AG09319 (cell line): ENCODE results near the gene LSM7.
A peak's percentile ranks its signal among the peaks of the same experiment; 100 is the strongest.

Source experiments
- DNase-seq: peaks from one replicate; pipeline ENCODE4 v3.0.0-alpha.2; 2010; ENCODE audit warnings: low read depth; ENCODE audit errors: extremely low read depth
- TF ChIP-seq, protein P1 (sequence below): IDR thresholded peaks from 2 replicates; pipeline ENCODE4 v1.5.1; 2011; ENCODE audit warnings: low read depth, mild to moderate bottlenecking, inconsistent platforms, low read length, moderate library complexity

LSM7 gene

GRCh38 chr19:2331601-2332246 is 3.3 kb upstream of the LSM7 start:
- DNase-seq: no peak
- TF ChIP-seq, protein P1, sequence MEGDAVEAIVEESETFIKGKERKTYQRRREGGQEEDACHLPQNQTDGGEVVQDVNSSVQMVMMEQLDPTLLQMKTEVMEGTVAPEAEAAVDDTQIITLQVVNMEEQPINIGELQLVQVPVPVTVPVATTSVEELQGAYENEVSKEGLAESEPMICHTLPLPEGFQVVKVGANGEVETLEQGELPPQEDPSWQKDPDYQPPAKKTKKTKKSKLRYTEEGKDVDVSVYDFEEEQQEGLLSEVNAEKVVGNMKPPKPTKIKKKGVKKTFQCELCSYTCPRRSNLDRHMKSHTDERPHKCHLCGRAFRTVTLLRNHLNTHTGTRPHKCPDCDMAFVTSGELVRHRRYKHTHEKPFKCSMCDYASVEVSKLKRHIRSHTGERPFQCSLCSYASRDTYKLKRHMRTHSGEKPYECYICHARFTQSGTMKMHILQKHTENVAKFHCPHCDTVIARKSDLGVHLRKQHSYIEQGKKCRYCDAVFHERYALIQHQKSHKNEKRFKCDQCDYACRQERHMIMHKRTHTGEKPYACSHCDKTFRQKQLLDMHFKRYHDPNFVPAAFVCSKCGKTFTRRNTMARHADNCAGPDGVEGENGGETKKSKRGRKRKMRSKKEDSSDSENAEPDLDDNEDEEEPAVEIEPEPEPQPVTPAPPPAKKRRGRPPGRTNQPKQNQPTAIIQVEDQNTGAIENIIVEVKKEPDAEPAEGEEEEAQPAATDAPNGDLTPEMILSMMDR: no peak

GRCh38 chr19:2330632-2331284 is 2.4 kb upstream of the LSM7 start:
- no peak for DNase-seq
- TF ChIP-seq, protein P1: no peak

DNA sequence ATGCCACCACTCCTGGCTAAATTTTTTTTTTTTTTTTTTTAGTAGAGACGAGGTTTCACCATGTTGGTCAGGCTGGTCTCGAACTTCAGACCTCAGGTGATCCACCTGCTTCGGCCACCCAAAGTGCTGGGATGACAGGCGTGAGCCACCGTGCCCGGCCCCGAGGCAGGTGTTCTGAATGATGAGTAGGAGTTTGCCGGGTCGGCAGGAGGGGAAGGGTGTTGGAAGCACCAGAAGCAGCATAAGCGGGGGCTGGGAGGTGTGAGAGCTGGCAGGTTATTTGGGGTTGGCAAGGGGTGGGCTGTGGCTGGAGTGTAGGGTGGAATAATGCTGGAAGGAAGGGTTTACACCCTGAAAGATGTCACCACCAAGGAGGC is 1.9 kb upstream of the LSM7 start:
- TF ChIP-seq, protein P1: no peak
- DNase-seq: no peak

DNA sequence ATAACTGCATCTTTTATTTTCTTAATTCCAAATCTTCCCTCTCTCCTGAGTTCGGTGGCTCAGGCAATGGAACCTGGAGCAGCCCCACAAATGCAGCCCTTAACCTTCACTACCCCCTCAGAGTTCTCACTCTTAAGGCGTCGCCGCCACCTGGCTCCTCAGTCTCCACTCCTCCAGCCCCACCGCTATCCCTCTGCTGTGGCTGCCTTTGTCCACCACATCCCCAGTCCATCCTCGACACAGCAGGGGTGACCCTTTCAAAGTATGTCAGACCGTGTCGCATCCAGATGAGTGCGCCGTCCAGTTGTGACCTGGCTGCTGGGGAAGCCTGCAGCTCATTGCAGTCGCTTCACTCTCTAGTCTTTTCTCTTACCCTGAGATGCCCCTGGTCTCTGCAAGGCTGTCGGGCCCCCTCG is 1.1 kb upstream of the LSM7 start:
- DNase-seq: no peak
- TF ChIP-seq, protein P1: no peak

DNA sequence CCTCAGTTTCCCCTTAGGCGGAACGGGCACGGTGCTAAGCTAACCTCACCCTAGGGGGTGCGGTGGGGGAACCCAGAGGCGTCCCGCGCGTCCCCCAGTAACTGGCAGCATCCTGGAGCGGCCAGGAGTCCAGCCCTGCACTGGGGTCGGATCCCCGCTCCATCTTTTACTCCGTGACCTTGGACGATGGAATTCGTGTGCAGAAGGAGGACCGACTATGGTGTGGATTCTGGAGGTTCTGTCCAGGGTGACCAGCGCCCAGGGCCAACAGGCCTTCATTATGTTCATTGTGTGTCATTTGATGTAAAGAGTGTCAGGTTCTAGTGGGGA is 728 bp upstream of the LSM7 start:
- no peak for DNase-seq
- TF ChIP-seq, protein P1: no peak

DNA sequence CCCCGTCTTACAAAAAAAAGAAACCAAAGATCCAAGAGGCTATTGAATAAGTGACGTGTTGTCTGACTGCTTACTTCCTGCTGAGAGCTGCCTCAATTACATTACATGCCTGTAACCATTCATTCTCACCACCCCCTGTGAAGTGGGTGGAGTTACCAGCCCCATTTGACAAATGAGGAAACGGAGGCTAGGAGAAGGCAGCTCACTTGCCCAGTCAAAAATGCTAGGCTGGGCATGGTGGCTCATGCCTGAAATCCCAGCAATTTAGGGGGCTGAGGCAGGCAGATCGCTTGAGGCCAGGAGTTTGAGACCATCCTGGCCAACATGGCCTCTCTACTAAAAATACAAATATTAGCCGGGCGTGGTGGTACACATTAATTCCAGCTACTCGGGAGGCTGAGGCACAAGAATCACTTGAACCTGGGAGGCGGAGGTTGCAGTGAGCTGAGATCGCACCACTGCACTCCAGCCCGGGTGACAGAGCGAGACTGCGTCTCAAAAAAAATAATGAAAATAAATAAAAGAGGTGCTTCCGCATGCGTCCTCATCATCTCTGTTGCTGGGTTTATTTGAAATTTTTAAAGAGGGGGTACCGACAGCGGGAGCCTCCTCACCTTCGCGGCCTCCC is 499 bp downstream of the LSM7 start:
- DNase-seq: peak; percentile 46
- TF ChIP-seq, protein P1: no peak

DNA sequence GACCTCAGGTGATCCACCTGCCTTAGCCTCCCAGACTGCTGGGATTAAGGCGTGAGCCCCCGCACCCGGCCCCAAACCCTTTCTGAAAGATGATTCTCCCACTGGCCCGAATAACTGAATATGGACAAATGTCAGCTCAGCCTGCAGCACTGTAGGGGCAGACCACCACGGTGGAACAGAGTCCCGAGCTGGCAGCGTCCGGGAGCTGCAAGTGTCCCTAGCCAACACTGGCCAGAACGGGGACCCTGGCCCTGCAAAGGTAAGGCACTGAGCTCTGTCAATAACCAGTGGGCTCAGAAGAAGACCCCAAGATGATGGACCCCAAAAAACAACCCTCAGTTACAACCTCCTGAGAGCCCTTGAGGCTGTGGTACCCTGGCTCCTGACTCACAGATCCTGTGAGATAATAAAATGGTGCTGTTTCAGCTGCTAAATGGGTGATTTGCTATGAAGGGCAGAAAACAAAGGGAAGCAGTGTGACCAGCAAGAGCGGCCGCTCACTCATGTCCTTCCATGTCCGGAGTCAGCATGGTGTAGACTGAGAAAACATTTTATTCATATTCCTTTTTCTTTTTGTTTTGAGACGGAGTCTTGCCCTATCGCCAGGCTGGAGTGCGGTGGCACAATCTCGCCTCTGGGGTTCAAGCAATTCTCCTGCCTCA is 1.6 kb downstream of the LSM7 start:
- DNase-seq: no peak
- TF ChIP-seq, protein P1: no peak
